ENCODE results near the gene RCC2.
"Not testable (repeated sequence)": the region's sequence is repeated elsewhere in the genome, so short reads cannot be mapped to it uniquely, and the experiment has no call there.

RCC2 gene

GRCh38 chr1:17460219-17460618 lies 20.7 kb upstream of the RCC2 start:
- DNase-seq (ENCODE audit: low read depth): peak; percentile 19
- H3K4me3 ChIP-seq (ENCODE audit: low read length): no peak overlapping the region
- TF ChIP-seq, protein P1, sequence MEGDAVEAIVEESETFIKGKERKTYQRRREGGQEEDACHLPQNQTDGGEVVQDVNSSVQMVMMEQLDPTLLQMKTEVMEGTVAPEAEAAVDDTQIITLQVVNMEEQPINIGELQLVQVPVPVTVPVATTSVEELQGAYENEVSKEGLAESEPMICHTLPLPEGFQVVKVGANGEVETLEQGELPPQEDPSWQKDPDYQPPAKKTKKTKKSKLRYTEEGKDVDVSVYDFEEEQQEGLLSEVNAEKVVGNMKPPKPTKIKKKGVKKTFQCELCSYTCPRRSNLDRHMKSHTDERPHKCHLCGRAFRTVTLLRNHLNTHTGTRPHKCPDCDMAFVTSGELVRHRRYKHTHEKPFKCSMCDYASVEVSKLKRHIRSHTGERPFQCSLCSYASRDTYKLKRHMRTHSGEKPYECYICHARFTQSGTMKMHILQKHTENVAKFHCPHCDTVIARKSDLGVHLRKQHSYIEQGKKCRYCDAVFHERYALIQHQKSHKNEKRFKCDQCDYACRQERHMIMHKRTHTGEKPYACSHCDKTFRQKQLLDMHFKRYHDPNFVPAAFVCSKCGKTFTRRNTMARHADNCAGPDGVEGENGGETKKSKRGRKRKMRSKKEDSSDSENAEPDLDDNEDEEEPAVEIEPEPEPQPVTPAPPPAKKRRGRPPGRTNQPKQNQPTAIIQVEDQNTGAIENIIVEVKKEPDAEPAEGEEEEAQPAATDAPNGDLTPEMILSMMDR (conservative IDR thresholded peaks at IDR 0.05; ENCODE audit: low read length): no peak

DNA sequence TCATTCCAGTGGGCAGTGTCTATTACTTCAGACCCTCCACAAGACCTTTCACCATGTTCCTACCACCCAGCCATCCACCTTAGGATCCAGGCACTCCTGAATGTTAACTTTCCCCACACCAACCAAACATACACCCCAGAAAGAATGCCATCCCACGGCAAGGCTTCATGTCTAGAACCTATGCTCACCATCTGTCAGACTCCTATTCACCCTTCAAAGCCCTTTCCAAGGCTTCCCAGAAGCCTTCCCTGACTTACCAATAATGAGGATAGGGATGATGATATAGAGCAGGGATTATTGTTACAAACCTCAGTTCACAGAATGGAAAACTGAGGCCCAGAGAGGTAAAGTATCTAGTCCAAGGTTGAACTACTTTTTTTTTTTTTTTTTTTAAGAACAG lies 19.3 kb upstream of the RCC2 start:
- no peak for DNase-seq (ENCODE audit: low read depth)
- TF ChIP-seq, protein P1 (conservative IDR thresholded peaks at IDR 0.05; ENCODE audit: low read length): no peak
- no peak overlapping the region for H3K4me3 ChIP-seq (ENCODE audit: low read length)

- no peak for DNase-seq (ENCODE audit: low read depth)
- TF ChIP-seq, protein P1 (conservative IDR thresholded peaks at IDR 0.05; ENCODE audit: low read length): no peak
- no peak overlapping the region for H3K4me3 ChIP-seq (ENCODE audit: low read length)
Observed at GRCh38 chr1:17452686-17453085, 13.2 kb upstream of the RCC2 start.

- DNase-seq (ENCODE audit: low read depth); H3K4me3 ChIP-seq (ENCODE audit: low read length): not testable (repeated sequence)
Observed at GRCh38 chr1:17452203-17452602, 12.7 kb upstream of the RCC2 start.

DNA sequence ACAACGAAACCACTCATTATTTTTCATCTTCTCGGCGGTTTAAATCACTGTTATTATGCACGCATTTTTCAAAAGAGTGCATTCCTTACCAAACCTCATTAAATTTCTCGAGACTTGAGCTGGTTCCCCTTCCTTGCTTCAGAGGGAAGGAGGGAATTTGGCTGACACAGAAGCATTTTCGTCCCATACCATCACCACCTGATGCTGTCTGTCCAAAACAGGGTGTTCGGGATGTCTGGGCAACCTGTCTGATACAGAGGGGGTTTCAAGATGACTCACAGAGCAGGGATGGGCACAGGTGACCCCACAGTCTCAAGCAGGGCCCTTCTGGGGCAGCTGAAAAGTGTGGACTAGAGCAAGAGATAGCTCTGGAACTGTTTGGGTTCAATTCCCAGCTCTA lies 12.3 kb upstream of the RCC2 start:
- H3K4me3 ChIP-seq (ENCODE audit: low read length): no peak overlapping the region
- no peak for DNase-seq (ENCODE audit: low read depth)
- TF ChIP-seq, protein P1 (conservative IDR thresholded peaks at IDR 0.05; ENCODE audit: low read length): no peak

GRCh38 chr1:17447501-17447992 lies 8.1 kb upstream of the RCC2 start:
- no peak overlapping the region for H3K4me3 ChIP-seq (ENCODE audit: low read length)
- DNase-seq (ENCODE audit: low read depth): no peak
- TF ChIP-seq, protein P1 (conservative IDR thresholded peaks at IDR 0.05; ENCODE audit: low read length): no peak

DNA sequence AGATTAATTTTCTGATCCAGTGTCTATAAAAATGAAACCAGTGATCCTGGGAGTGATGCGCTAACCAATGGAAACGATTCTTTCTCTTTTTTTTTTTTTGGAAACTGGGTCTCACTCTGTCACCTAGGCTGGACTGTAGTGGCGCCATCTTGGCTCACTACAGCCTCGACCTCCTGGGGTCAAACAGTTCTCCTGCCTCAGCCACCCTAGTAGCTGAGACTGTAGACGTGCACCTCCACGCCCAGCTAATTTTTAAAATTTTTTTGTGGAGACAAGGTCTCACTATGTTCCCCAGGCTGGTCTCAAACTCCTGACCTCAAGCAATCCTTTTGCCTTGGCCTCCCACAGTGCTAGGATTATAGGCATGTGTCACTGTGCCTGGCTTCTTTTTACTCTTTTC lies 3.4 kb upstream of the RCC2 start:
- TF ChIP-seq, protein P1 (conservative IDR thresholded peaks at IDR 0.05; ENCODE audit: low read length): no peak
- DNase-seq (ENCODE audit: low read depth): no peak
- no peak overlapping the region for H3K4me3 ChIP-seq (ENCODE audit: low read length)

DNA sequence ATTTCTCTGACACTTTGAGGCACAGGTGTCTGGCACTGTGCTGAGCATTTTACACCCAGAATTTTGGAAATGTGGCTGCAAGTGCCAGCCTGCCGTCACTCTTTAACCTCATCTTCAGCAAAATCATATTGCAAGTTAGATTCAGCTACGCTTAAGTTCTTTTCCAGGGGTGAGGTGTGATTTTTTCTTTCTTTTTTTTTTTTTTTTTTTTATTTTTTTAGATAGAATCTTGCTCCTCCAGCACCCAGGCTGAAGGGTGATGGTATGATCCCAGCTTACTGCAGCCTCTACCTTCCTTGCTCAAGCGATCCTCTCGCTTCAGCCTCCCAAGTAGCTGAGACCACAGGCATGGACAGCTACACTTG lies 2.5 kb upstream of the RCC2 start:
- TF ChIP-seq, protein P1 (conservative IDR thresholded peaks at IDR 0.05; ENCODE audit: low read length): no peak

More for the DNA sequence above, 2.5 kb upstream of the RCC2 start:
- no peak for DNase-seq (ENCODE audit: low read depth)
- no peak overlapping the region for H3K4me3 ChIP-seq (ENCODE audit: low read length)

All from AG10803 (cell line).